C4-2B (cell line): ENCODE measurements around the gene MAGI3.

ENCODE experiments used
- H3K27ac ChIP-seq: fragments of 450-650 bp; 2 replicates; pipeline ENCODE4 v1.5.1; 2017
- CTCF ChIP-seq: fragments of 450-650 bp; conservative IDR thresholded peaks from 2 replicates; pipeline ENCODE4 v1.5.1; 2017; ENCODE audit warnings: mild to moderate bottlenecking
- ZFX ChIP-seq: fragments of 450-650 bp; IDR thresholded peaks from 2 replicates; pipeline ENCODE4 v1.6.1; 2017

The MAGI3 gene

GRCh38 chr1:113389953-113390834, at the start of gene MAGI3:
TSS of gene MAGI3 (plus strand) at chr1:113390515. CDS start at chr1:113391034, 519 bp downstream.
- no peak for TF ChIP-seq CTCF
- TF ChIP-seq ZFX: no peak
- H3K27ac ChIP-seq: peak within 1 kb of the TSS; percentile 87

GRCh38 chr1:113353580-113353979, 36.7 kb upstream of the MAGI3 start:
- TF ChIP-seq CTCF: no peak
- TF ChIP-seq ZFX: no peak

GRCh38 chr1:113363935-113364334, 26.4 kb upstream of the MAGI3 start:
- H3K27ac ChIP-seq: no peak overlapping the region; the same call in 1 of the 2 replicates
- TF ChIP-seq CTCF (no peak), ZFX (no peak)

More at GRCh38 chr1:113353580-113353979, 36.7 kb upstream of the MAGI3 start:
- H3K27ac ChIP-seq: no peak overlapping the region

- TF ChIP-seq ZFX (no peak), CTCF (no peak)
- H3K27ac ChIP-seq: no peak overlapping the region
Observed at GRCh38 chr1:113369040-113369439, 21.3 kb upstream of the MAGI3 start.

GRCh38 chr1:113369699-113370098, 20.6 kb upstream of the MAGI3 start:
- TF ChIP-seq ZFX: no peak
- no peak for TF ChIP-seq CTCF
- no peak overlapping the region for H3K27ac ChIP-seq

GRCh38 chr1:113370868-113371267, 19.4 kb upstream of the MAGI3 start:
- TF ChIP-seq ZFX (no peak), CTCF (no peak)
- no peak overlapping the region for H3K27ac ChIP-seq

GRCh38 chr1:113372546-113372945, 17.8 kb upstream of the MAGI3 start:
- no peak overlapping the region for H3K27ac ChIP-seq
- TF ChIP-seq ZFX: no peak
- TF ChIP-seq CTCF: no peak
